WTC11 (cell line): Measurements from ENCODE around the gene STPG4. TPM values are rescaled to one million over a fixed set of nuclear protein-coding genes. Genes with fewer than 3 reads are reported as not detected.

Experiments used
- ATAC-seq: fragments of 200-7000 bp; cut with Tn5 transposase; 2 replicates; pipeline ENCODE4 v1.10.0; 2021; ENCODE audit warnings: mild to moderate bottlenecking, moderate library complexity
- CTCF ChIA-PET: fragments of 300-600 bp; sonication (Branson Sonifier 250); formaldehyde crosslinking; loops from one replicate; lab custom pipeline; 2021; ENCODE audit warnings: antibody characterized with exemption; lab: Charles Lee
- POLR2A ChIA-PET: fragments of 350-600 bp; sonication (Branson Sonifier 250); formaldehyde crosslinking; loops from one replicate; lab custom pipeline; 2021; ENCODE audit warnings: antibody characterized with exemption; lab: Charles Lee
- DNase-seq: peaks from one replicate; pipeline ENCODE4 v3.0.0; 2021; ENCODE audit warnings: low spot score
- H3K27ac Mint-ChIP-seq: 2 replicates; pipeline ENCODE4 v1.8.0; 2021; ENCODE audit warnings: mixed read lengths
- H3K27me3 Mint-ChIP-seq: 2 replicates; pipeline ENCODE4 v1.8.0; 2021; ENCODE audit warnings: low read depth, mild to moderate bottlenecking, moderate library complexity, mixed read lengths
- H3K36me3 Mint-ChIP-seq: 2 replicates; pipeline ENCODE4 v1.8.0; 2021; ENCODE audit warnings: mixed read lengths
- H3K4me1 Mint-ChIP-seq: 2 replicates; pipeline ENCODE4 v1.8.0; 2022; ENCODE audit warnings: mixed read lengths
- H3K4me3 Mint-ChIP-seq: 2 replicates; pipeline ENCODE4 v1.8.0; 2021; ENCODE audit warnings: mild to moderate bottlenecking, moderate library complexity, mixed read lengths
- H3K9me3 Mint-ChIP-seq: 2 replicates; pipeline ENCODE4 v1.8.0; 2021; ENCODE audit warnings: mixed read lengths
- ATF6 ChIP-seq: sonication (generic); formaldehyde crosslinking; IDR thresholded peaks from 2 replicates; pipeline ENCODE4 v1.8.1; 2023; ENCODE audit warnings: mild to moderate bottlenecking, missing genetic modification reagents
- CREM ChIP-seq: sonication (generic); formaldehyde crosslinking; IDR thresholded peaks from 2 replicates; pipeline ENCODE4 v1.8.1; 2022; ENCODE audit warnings: mild to moderate bottlenecking, missing genetic modification reagents, moderate library complexity
- E2F5 ChIP-seq: sonication (generic); formaldehyde crosslinking; IDR thresholded peaks from 2 replicates; pipeline ENCODE4 v1.8.1; 2022; ENCODE audit warnings: mild to moderate bottlenecking, moderate library complexity, missing genetic modification reagents
- GTF2I ChIP-seq: fragments of 250-450 bp; sonication (Bioruptor Pico); conservative IDR thresholded peaks from 2 replicates; pipeline ENCODE4 v1.4.0; 2021; ENCODE audit warnings: mild to moderate bottlenecking
- IRF2 ChIP-seq: sonication (generic); formaldehyde crosslinking; IDR thresholded peaks from 2 replicates; pipeline ENCODE4 v1.8.0; 2022; ENCODE audit warnings: low read depth, missing genetic modification reagents, borderline replicate concordance
- JAZF1 ChIP-seq: fragments of 250-450 bp; sonication (Bioruptor Pico); IDR thresholded peaks from 2 replicates; pipeline ENCODE4 v1.9.0; 2021; ENCODE audit warnings: moderate library complexity, mild to moderate bottlenecking, inconsistent platforms
- MAX ChIP-seq: sonication (generic); formaldehyde crosslinking; IDR thresholded peaks from 2 replicates; pipeline ENCODE4 v1.8.0; 2022; ENCODE audit warnings: mild to moderate bottlenecking, missing genetic modification reagents
- MXD4 ChIP-seq: fragments of 250-450 bp; sonication (Bioruptor Pico); IDR thresholded peaks from 2 replicates; pipeline ENCODE4 v1.8.0; 2021; ENCODE audit warnings: mild to moderate bottlenecking, moderate library complexity, borderline replicate concordance
- NFE2L1 ChIP-seq: sonication (generic); formaldehyde crosslinking; IDR thresholded peaks from 2 replicates; pipeline ENCODE4 v1.8.1; 2023; ENCODE audit warnings: missing genetic modification reagents
- NR1H2 ChIP-seq: sonication (generic); formaldehyde crosslinking; IDR thresholded peaks from 2 replicates; pipeline ENCODE4 v1.9.0; 2021; ENCODE audit warnings: mild to moderate bottlenecking, moderate library complexity, missing genetic modification reagents
- OVOL2 ChIP-seq: fragments of 250-450 bp; sonication (Bioruptor Pico); IDR thresholded peaks from 2 replicates; pipeline ENCODE4 v1.9.0; 2021; ENCODE audit warnings: mild to moderate bottlenecking, borderline replicate concordance
- RORB ChIP-seq: fragments of 250-450 bp; sonication (Bioruptor Pico); IDR thresholded peaks from 2 replicates; pipeline ENCODE4 v1.9.0; 2021; ENCODE audit warnings: mild to moderate bottlenecking
- SMAD4 ChIP-seq: sonication (generic); formaldehyde crosslinking; IDR thresholded peaks from 2 replicates; pipeline ENCODE4 v1.8.0; 2022; ENCODE audit warnings: mild to moderate bottlenecking, missing genetic modification reagents
- ZNF219 ChIP-seq: sonication (generic); formaldehyde crosslinking; IDR thresholded peaks from 2 replicates; pipeline ENCODE4 v1.8.0; 2023; ENCODE audit warnings: missing genetic modification reagents, mild to moderate bottlenecking, borderline replicate concordance
- ZNF317 ChIP-seq: sonication (generic); formaldehyde crosslinking; IDR thresholded peaks from 2 replicates; pipeline ENCODE4 v1.8.1; 2023; ENCODE audit warnings: low read depth, mild to moderate bottlenecking, moderate library complexity, missing genetic modification reagents, borderline replicate concordance
- total RNA-seq: library from RNA; stranded (reverse); gene quantifications from 3 replicates; pipeline ENCODE4 v1.2.3, GENCODE V29; 2021
- TF ChIP-seq, protein P1 (sequence below): fragments of 250-450 bp; sonication (Bioruptor Pico); IDR thresholded peaks from 2 replicates; pipeline ENCODE4 v1.9.0; 2021; ENCODE audit warnings: mild to moderate bottlenecking
- TF ChIP-seq, protein P2 (sequence below): sonication (generic); formaldehyde crosslinking; IDR thresholded peaks from 2 replicates; pipeline ENCODE4 v1.8.0; 2022; ENCODE audit warnings: missing genetic modification reagents
- TF ChIP-seq, protein P3 (sequence below): sonication (generic); formaldehyde crosslinking; IDR thresholded peaks from 2 replicates; pipeline ENCODE4 v1.8.0; 2022; ENCODE audit warnings: mild to moderate bottlenecking, missing genetic modification reagents
- TF ChIP-seq, protein P4 (sequence below): sonication (generic); formaldehyde crosslinking; IDR thresholded peaks from 2 replicates; pipeline ENCODE4 v1.8.1; 2023; ENCODE audit warnings: mild to moderate bottlenecking, moderate library complexity, missing genetic modification reagents
- TF ChIP-seq, protein P5 (sequence below): sonication (generic); formaldehyde crosslinking; conservative IDR thresholded peaks from 2 replicates; pipeline ENCODE4 v1.8.1; 2022; ENCODE audit warnings: mild to moderate bottlenecking, missing genetic modification reagents

STPG4 gene
- total RNA-seq, 1 experiment from 2014 or later = not detected

DNA sequence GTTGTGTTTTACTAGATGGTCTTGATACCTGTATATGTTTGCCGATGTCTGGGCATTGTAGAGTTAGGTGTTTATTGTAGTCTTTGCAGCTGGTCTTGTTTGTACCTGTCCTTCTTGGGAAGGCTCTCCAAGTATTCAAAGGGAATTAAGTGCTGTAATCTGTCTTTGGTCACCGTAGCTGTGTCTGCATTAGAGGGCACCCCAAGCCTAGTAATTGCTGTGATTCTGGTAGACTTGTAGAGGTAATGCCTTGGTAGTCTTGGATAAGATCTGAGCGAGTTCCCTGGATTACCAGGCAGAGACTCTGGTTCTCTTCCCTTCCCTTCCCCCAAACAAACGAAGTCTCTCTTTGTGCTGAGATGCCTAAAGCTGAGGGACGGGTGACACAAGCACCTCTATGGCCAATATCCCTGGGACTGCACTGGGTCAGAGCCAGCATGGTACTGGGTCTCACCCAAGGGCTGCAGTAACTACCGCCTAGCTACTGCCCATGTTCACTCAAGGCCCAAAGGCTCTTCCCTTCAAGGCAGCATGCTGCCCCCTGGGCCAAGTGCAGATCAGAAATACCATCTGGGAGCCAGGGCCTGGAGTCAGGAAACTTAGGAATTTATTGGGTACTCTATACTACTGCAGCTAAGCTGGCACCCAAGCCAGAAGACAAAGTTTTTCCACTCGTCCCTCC is 27.1 kb downstream of the STPG4 start:
- peak; percentile 42 for ATAC-seq
- CTCF ChIA-PET = interaction anchor here (0.6 to 5.3 kb wide), 9 partner anchors 8 to 195 kb away, joined by 3 to 43 read pairs (median 4); no protein-coding TSS in a partner anchor
- H3K4me3 Mint-ChIP-seq = no peak overlapping the region
- no peaks in the 10 kb centered on the region for H3K36me3 Mint-ChIP-seq
- peaks cover 5% of the 10 kb centered on the region; the same call in 1 of the 2 replicates for H3K9me3 Mint-ChIP-seq
- peaks cover 6% of the 10 kb centered on the region; the same call in 1 of the 2 replicates for H3K27me3 Mint-ChIP-seq
- no peak overlapping the region for H3K27ac Mint-ChIP-seq
- no peak for DNase-seq
- TF ChIP-seq CREM (no peak), RORB (no peak), IRF2 (CRISPR knock-in tag) (no peak), NR1H2 (no peak), ZNF219 (CRISPR knock-in tag) (no peak), SMAD4 (CRISPR knock-in tag) (no peak), ZNF317 (CRISPR knock-in tag) (no peak)
- TF ChIP-seq, protein P1, sequence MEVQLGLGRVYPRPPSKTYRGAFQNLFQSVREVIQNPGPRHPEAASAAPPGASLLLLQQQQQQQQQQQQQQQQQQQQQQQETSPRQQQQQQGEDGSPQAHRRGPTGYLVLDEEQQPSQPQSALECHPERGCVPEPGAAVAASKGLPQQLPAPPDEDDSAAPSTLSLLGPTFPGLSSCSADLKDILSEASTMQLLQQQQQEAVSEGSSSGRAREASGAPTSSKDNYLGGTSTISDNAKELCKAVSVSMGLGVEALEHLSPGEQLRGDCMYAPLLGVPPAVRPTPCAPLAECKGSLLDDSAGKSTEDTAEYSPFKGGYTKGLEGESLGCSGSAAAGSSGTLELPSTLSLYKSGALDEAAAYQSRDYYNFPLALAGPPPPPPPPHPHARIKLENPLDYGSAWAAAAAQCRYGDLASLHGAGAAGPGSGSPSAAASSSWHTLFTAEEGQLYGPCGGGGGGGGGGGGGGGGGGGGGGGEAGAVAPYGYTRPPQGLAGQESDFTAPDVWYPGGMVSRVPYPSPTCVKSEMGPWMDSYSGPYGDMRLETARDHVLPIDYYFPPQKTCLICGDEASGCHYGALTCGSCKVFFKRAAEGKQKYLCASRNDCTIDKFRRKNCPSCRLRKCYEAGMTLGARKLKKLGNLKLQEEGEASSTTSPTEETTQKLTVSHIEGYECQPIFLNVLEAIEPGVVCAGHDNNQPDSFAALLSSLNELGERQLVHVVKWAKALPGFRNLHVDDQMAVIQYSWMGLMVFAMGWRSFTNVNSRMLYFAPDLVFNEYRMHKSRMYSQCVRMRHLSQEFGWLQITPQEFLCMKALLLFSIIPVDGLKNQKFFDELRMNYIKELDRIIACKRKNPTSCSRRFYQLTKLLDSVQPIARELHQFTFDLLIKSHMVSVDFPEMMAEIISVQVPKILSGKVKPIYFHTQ (CRISPR knock-in tag) = no peak
- TF ChIP-seq, protein P2, sequence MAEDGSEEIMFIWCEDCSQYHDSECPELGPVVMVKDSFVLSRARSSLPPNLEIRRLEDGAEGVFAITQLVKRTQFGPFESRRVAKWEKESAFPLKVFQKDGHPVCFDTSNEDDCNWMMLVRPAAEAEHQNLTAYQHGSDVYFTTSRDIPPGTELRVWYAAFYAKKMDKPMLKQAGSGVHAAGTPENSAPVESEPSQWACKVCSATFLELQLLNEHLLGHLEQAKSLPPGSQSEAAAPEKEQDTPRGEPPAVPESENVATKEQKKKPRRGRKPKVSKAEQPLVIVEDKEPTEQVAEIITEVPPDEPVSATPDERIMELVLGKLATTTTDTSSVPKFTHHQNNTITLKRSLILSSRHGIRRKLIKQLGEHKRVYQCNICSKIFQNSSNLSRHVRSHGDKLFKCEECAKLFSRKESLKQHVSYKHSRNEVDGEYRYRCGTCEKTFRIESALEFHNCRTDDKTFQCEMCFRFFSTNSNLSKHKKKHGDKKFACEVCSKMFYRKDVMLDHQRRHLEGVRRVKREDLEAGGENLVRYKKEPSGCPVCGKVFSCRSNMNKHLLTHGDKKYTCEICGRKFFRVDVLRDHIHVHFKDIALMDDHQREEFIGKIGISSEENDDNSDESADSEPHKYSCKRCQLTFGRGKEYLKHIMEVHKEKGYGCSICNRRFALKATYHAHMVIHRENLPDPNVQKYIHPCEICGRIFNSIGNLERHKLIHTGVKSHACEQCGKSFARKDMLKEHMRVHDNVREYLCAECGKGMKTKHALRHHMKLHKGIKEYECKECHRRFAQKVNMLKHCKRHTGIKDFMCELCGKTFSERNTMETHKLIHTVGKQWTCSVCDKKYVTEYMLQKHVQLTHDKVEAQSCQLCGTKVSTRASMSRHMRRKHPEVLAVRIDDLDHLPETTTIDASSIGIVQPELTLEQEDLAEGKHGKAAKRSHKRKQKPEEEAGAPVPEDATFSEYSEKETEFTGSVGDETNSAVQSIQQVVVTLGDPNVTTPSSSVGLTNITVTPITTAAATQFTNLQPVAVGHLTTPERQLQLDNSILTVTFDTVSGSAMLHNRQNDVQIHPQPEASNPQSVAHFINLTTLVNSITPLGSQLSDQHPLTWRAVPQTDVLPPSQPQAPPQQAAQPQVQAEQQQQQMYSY (CRISPR knock-in tag) = no peak
- TF ChIP-seq, protein P3, sequence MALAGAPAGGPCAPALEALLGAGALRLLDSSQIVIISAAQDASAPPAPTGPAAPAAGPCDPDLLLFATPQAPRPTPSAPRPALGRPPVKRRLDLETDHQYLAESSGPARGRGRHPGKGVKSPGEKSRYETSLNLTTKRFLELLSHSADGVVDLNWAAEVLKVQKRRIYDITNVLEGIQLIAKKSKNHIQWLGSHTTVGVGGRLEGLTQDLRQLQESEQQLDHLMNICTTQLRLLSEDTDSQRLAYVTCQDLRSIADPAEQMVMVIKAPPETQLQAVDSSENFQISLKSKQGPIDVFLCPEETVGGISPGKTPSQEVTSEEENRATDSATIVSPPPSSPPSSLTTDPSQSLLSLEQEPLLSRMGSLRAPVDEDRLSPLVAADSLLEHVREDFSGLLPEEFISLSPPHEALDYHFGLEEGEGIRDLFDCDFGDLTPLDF (CRISPR knock-in tag) = no peak
- POLR2A ChIA-PET = no interaction called here
- H3K4me1 Mint-ChIP-seq = peaks cover 11% of the 10 kb centered on the region

GRCh38 chr2:47126783-47127182 is 28.3 kb downstream of the STPG4 start:
- DNase-seq (no peak), ATAC-seq (no peak)
- peaks cover 5% of the 10 kb centered on the region; the same call in 1 of the 2 replicates for H3K9me3 Mint-ChIP-seq
- no peak overlapping the region for H3K4me3 Mint-ChIP-seq
- peaks cover 11% of the 10 kb centered on the region for H3K4me1 Mint-ChIP-seq
- CTCF ChIA-PET = interaction anchor here (5.3 kb wide), 1 partner anchor 196 kb away, joined by 43 read pairs; no protein-coding TSS in a partner anchor
- peaks cover 6% of the 10 kb centered on the region; the same call in 1 of the 2 replicates for H3K27me3 Mint-ChIP-seq
- POLR2A ChIA-PET = interaction anchor here (0.7 kb wide), 1 partner anchor 127 kb away, joined by 6 read pairs; no protein-coding TSS in a partner anchor
- H3K27ac Mint-ChIP-seq = no peak overlapping the region
- H3K36me3 Mint-ChIP-seq = no peaks in the 10 kb centered on the region
- TF ChIP-seq MAX (no peak), E2F5 (CRISPR knock-in tag) (no peak), MXD4 (CRISPR knock-in tag) (no peak), JAZF1 (CRISPR knock-in tag) (no peak), ATF6 (CRISPR knock-in tag) (no peak), GTF2I (CRISPR knock-in tag) (no peak), OVOL2 (no peak), NFE2L1 (CRISPR knock-in tag) (no peak)
- TF ChIP-seq, protein P4, sequence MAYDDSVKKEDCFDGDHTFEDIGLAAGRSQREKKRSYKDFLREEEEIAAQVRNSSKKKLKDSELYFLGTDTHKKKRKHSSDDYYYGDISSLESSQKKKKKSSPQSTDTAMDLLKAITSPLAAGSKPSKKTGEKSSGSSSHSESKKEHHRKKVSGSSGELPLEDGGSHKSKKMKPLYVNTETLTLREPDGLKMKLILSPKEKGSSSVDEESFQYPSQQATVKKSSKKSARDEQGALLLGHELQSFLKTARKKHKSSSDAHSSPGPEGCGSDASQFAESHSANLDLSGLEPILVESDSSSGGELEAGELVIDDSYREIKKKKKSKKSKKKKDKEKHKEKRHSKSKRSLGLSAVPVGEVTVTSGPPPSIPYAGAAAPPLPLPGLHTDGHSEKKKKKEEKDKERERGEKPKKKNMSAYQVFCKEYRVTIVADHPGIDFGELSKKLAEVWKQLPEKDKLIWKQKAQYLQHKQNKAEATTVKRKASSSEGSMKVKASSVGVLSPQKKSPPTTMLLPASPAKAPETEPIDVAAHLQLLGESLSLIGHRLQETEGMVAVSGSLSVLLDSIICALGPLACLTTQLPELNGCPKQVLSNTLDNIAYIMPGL (CRISPR knock-in tag) = no peak
- TF ChIP-seq, protein P5, sequence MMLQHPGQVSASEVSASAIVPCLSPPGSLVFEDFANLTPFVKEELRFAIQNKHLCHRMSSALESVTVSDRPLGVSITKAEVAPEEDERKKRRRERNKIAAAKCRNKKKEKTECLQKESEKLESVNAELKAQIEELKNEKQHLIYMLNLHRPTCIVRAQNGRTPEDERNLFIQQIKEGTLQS (CRISPR knock-in tag) = no peak
